Testis (tissue), 3 donors: Measurements from ENCODE around the gene B3GALT4. TPM values are rescaled to one million over a fixed set of nuclear protein-coding genes. Genes with fewer than 3 reads are reported as not detected.

Experiments
- DNase-seq: peaks from one replicate; pipeline ENCODE4 v3.0.0-alpha.2; 2019
- H3K27ac ChIP-seq, 2 donors: fragments of 200-600 bp; sonication (generic); one replicate each; pipeline ENCODE4 v1.5.1; 2019
- H3K27me3 ChIP-seq: fragments of 200-600 bp; sonication (generic); one replicate; pipeline ENCODE4 v1.5.1; 2019
- H3K36me3 ChIP-seq: fragments of 200-600 bp; sonication (generic); one replicate; pipeline ENCODE4 v1.5.1; 2017; ENCODE audit warnings: low read depth; ENCODE audit errors: missing control alignments
- H3K4me1 ChIP-seq: fragments of 200-600 bp; sonication (generic); one replicate; pipeline ENCODE4 v1.5.1; 2019
- H3K4me3 ChIP-seq, 2 donors: fragments of 200-600 bp; sonication (generic); one replicate each; pipeline ENCODE4 v1.5.1; 2017 to 2019
- H3K9me3 ChIP-seq: fragments of 200-600 bp; sonication (generic); one replicate; pipeline ENCODE4 v1.5.1; 2017
- POLR2A ChIP-seq: fragments of 450-650 bp; IDR thresholded peaks from one replicate; pipeline ENCODE4 v1.6.1; 2017; ENCODE audit warnings: antibody characterized with exemption, mild to moderate bottlenecking, moderate library complexity
- WGBS, 2 donors: methylation state at CpG; one replicate each; pipeline ENCODE4 v1.1.5; 2018; 5-methylcytosine and 5-hydroxymethylcytosine counted together
- intact Hi-C: fragments of 100-400 bp; cut with DNase I; formaldehyde crosslinking; loops from one replicate; pipeline ENCODE4 v1.15.1; 2023; ENCODE audit warnings: low total_unique reads
- polyA plus RNA-seq: library from polyadenylated mRNA; stranded (reverse); fragments of 350-450 nt; fragmentation: Illumina TruSeq; extraction: RNeasy Lipid Tissue Mini Kit (QIAGEN cat#74804); gene quantifications from one replicate; pipeline ENCODE4 v1.2.3, GENCODE V29; 2014; ENCODE audit warnings: low read depth, low replicate concordance; ENCODE audit not compliant: insufficient read depth
- total RNA-seq, 2 donors: library from RNA; depleted of rRNA; stranded (reverse); fragments of >200 nt; gene quantifications; one replicate each; pipeline ENCODE4 v1.2.3, GENCODE V29; 2016
- TF ChIP-seq, protein P1 (sequence below), 3 experiments: fragments of 450-650 bp in 2 of 3; fragments of 200-600 bp in 1 of 3; sonication (generic) in 1 of 3; IDR thresholded peaks; one replicate each; pipeline ENCODE4 v1.5.1; 2016 to 2019; ENCODE audit warnings: antibody characterized with exemption in 3 of 3, mild to moderate bottlenecking in 2 of 3, moderate library complexity in 1 of 3

B3GALT4 gene
- total and polyA plus RNA-seq, 3 donors from 2014 or later, result 18.0 to 55.4 (median 18.3) TPM

DNA sequence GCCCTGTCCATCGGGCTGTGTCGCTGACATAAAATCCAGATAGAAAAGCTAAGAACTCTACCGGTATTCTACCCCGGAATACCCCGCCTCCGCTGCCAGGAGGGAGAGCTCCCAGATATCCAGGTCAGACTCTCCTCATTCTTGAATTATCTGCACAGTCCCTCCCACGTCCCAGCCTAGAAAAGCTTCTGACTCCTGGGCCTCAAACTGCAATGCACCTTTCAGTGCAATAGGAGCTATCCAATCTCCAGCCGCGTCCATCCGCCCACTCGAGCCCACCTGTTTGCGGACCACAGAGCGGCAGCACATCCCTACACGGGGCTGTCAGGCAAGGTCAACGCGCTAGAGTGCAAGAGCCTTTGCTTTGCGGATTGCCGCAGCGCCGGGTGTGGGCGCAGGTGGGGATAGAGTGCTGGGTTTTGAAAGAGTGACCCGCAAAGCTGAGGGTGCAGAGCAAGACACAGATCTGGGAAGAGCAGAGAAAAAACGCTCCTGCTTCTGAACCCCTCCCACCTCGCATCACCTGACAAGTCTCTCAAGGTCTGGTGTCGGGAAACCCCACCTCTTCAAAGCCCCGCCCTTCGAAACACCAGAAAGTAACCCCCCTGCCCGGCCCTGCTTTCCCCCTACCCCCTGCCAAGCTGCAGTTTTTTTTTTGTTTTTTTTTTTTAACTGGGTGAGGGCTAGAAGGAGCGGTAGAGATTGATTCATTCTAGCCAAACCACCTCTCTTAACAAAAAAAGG is 35.6 kb downstream of the B3GALT4 start:
- no peaks in the 10 kb centered on the region for H3K36me3 ChIP-seq
- 1 to 5% methylated on average over 27 to 29 of the region's 29 CpGs for WGBS, 2 donors
- no peaks in the 10 kb centered on the region for H3K27me3 ChIP-seq
- TF ChIP-seq POLR2A, result no peak
- TF ChIP-seq, protein P1, sequence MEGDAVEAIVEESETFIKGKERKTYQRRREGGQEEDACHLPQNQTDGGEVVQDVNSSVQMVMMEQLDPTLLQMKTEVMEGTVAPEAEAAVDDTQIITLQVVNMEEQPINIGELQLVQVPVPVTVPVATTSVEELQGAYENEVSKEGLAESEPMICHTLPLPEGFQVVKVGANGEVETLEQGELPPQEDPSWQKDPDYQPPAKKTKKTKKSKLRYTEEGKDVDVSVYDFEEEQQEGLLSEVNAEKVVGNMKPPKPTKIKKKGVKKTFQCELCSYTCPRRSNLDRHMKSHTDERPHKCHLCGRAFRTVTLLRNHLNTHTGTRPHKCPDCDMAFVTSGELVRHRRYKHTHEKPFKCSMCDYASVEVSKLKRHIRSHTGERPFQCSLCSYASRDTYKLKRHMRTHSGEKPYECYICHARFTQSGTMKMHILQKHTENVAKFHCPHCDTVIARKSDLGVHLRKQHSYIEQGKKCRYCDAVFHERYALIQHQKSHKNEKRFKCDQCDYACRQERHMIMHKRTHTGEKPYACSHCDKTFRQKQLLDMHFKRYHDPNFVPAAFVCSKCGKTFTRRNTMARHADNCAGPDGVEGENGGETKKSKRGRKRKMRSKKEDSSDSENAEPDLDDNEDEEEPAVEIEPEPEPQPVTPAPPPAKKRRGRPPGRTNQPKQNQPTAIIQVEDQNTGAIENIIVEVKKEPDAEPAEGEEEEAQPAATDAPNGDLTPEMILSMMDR (IDR thresholded peaks at IDR 0.05), result no peak
- no peaks in the 10 kb centered on the region for H3K9me3 ChIP-seq
- DNase-seq, result peak; percentile 95
- H3K4me1 ChIP-seq, result peaks cover 27% of the 10 kb centered on the region
- peak overlapping the region; percentile 94 to 97 for H3K27ac ChIP-seq
- H3K4me3 ChIP-seq, result peak overlapping the region; percentile 78 to 87
- intact Hi-C loops, result loop anchor here (10.0 kb wide), 2 partner anchors 102 to 108 kb away; partner anchors contain the start of genes CUTA, HSD17B8, PHF1 and RING1

DNA sequence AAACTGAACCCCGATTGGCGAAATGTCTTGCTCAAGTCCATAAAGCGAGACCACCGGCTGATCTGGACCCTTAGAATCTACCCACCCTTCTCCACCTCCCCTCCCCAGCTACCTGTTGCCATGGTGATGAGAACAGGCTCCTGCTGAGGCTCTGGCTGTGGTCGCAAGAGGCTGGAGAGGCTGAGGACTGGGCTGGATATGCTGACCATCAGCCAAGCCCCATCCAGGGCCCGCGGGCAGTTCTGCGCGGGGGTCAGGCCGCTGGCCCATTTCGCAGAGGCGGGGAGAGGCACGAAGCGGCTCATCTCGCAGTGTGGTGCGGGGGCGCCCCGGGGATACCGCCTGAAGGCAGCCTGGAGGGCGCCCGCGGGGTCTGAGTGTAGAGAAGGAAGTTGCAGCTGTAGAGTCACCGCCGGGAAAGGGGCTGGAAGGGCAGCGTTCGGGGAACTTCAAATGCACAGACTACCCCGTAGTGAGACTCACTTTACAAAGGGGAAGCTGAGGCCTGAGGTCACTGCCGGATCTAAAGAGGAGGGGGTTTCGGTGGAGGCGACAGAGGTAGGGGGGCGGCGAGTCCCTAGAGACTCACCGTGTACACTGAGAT is 36.3 kb downstream of the B3GALT4 start:
- TF ChIP-seq, protein P1 (IDR thresholded peaks at IDR 0.05), result no peak
- TF ChIP-seq POLR2A, result no peak
- DNase-seq, result peak; percentile 29
- Histone ChIP-seq H3K4me1 (peaks cover 28% of the 10 kb centered on the region), H3K27me3 (no peaks in the 10 kb centered on the region), H3K36me3 (no peaks in the 10 kb centered on the region), H3K4me3 (peak overlapping the region; percentile 78 to 87), H3K27ac (peak overlapping the region; percentile 94 to 97), H3K9me3 (no peaks in the 10 kb centered on the region)
- 1 to 2% methylated on average over 15 to 33 of the region's 33 CpGs for WGBS, 2 donors
- intact Hi-C loops, result loop anchor here (10.0 kb wide), 2 partner anchors 102 to 108 kb away; partner anchors contain the start of genes CUTA, HSD17B8, PHF1 and RING1

- H3K4me1 ChIP-seq, result peaks cover 33% of the 10 kb centered on the region
These were observed 37.0 kb downstream of the B3GALT4 start, which contains the start of gene TAPBP for GRCh38 chr6:33313709-33314514. TAPBP (minus strand) TSS chr6:33314078; CDS start chr6:33314041, 37 bp downstream.

DNA sequence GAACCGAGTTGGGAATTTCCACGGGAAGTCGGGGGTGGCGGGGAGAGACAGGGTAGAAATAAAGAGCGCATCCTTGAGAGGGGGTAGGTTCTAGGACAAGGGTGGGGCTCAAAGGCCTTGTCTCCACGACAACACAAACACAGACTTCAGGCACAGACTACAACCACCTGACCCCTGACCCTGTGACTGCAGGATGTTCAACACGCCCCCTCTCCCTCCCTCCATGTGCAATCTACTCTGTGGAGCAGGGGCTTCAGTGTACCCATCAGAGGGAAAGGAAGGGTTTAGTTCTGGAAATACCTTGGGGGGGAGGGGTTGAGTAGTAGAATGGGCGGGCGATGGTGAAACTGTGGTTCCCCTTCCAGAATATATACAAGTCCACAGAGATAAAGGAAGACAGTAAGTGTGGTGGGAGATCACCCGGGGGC is 37.6 kb downstream of the B3GALT4 start:
- Histone ChIP-seq H3K27me3 (no peaks in the 10 kb centered on the region), H3K4me1 (peaks cover 38% of the 10 kb centered on the region), H3K27ac (peak overlapping the region; percentile 94 to 97), H3K9me3 (no peaks in the 10 kb centered on the region), H3K4me3 (peak overlapping the region; percentile 78 to 87), H3K36me3 (no peaks in the 10 kb centered on the region)
- DNase-seq, result peak; percentile 86
- TF ChIP-seq POLR2A, result no peak
- TF ChIP-seq, protein P1 (IDR thresholded peaks at IDR 0.05), result no peak
- WGBS, 2 donors, result 0 to 2% methylated on average over 9 to 10 of the region's 10 CpGs
- intact Hi-C loops, result loop anchor here (10.0 kb wide), 2 partner anchors 100 to 110 kb away; partner anchors contain the start of genes CUTA, HSD17B8, PHF1 and RING1

More at GRCh38 chr6:33313709-33314514, 37.0 kb downstream of the B3GALT4 start, which contains the start of gene TAPBP:
- WGBS, 2 donors, result 0% methylated on average over 24 to 36 of the region's 47 CpGs
- TF ChIP-seq, protein P1 (IDR thresholded peaks at IDR 0.05), result no peak
- TF ChIP-seq POLR2A, result no peak
- peak within 1 kb of the TSS; percentile 94 to 97 for H3K27ac ChIP-seq
- no peaks in the 10 kb centered on the region for H3K36me3 ChIP-seq
- peak within 1 kb of the TSS; percentile 78 to 87 for H3K4me3 ChIP-seq
- H3K9me3 ChIP-seq, result no peaks in the 10 kb centered on the region
- DNase-seq, result peak; percentile 53
- no peaks in the 10 kb centered on the region for H3K27me3 ChIP-seq
- intact Hi-C loops, result loop anchor here (10.0 kb wide), 2 partner anchors 101 to 109 kb away; partner anchors contain the start of genes CUTA, HSD17B8, PHF1 and RING1
